Stimulated activated CD8-positive, alpha-beta memory T cell treated with anti-CD3 and anti-CD28 coated beads, Interleukin-12 subunit alpha, Interleukin-12 subunit beta, amount 100 ng/mL, for 4 hours (primary cell): ENCODE results near the gene HCFC1R1.
"Not testable (repeated sequence)": the region's sequence is repeated elsewhere in the genome, so short reads cannot be mapped to it uniquely, and the experiment has no call there.

Experiments used
- DNase-seq: peaks from one replicate; pipeline ENCODE4 v3.0.0-alpha.2; 2020; ENCODE audit warnings: low read depth

The HCFC1R1 gene

GRCh38 chr16:3057181-3058138, 33.7 kb upstream of the HCFC1R1 start:
- DNase-seq, result no peak

DNA sequence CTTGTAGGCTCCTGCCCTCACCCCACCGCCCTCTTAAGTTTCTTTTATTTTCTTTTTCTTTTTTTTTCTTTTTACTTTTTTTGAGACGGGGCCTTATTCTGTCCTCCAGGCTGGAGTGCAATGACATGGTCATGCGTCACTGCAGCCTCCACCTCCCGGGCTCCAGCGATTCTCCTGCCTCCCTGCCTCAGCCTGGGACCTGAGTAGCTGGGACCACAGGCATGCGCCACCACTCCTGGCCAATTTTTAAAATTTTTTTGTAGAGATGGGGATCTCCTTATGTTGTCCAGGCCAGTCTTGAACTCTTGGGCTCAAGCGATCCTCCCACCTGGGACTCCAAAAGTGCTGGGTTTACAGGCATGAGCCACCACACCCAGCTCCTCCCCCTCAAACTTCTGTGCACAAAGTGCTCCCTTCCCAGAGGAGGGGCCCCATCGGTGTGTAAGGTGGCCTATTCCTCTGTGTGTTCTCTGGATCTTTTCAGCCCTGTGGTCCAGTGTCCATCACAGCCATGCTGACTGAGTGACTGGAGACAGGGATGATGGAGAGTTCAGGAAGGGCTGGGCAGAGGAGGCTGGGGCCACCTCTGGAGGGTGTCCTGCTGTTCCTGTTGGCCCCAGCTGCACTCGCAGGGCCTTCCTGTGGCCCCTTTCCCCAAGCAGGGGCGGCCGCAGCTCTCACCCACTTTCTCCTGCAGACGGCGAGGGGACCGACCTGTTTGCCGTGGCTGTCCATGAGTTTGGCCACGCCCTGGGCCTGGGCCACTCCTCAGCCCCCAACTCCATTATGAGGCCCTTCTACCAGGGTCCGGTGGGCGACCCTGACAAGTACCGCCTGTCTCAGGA, 32.8 kb upstream of the HCFC1R1 start:
- no peak for DNase-seq

DNA sequence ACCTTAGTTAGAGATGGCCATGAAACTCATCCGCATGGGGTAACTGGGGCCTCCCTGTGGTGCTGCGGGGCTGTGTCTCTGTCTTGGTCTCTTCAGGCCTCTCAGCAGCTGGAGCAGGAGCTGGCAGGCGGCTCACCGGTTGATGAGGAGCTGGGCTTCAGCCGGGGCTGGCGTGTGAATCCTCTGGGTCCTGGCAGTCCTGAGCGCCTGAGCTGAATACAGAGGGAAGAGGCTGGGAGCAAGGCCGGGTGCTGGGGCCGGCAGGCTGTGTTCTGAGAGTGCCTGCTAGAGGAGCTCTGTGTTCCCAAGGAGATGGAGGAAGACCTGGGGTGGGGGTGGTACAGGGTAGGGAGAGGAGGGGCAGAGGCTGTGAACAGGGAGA, 32.0 kb upstream of the HCFC1R1 start:
- DNase-seq, result not testable (repeated sequence)

DNA sequence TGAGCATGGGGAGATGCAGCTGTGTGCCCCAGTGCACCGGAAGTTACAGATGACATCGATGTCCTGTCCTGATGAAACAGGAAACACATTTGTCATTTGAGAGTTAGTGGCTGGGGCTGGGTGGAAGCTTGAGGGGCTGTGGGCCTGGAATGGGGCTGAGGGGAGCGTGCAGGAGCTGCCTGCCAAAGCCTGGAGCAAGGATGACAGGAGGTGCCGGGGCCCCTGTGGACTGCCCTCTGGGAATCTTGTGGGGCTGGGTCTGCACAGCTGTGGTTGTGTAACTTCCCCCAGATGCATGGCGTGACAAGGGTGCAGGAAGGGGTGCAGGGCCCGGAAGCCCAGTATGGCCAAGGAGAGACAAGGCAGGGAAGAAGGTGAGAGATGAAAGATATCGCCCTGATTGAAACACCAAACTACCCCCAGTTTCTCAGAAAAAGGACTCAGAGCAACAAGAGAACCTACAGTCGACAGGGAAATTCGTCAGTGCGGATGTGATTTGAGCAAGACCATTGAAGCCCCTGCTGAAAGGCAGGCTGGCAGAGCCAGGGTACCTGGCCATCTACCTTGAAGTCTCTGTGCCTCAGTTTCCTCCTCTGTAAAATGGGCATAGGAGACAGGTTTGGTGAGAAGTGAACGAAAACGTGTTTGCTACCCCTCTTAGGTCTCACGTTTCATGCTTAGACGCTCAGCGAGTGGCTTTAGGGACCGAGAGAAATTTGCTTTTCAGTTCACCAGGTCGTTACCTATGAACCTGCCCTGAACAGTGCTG, 31.4 kb upstream of the HCFC1R1 start:
- no peak for DNase-seq

GRCh38 chr16:3053330-3053710, 29.6 kb upstream of the HCFC1R1 start:
- DNase-seq, result not testable (repeated sequence)

- not testable (repeated sequence) for DNase-seq
These were observed 29.0 kb upstream of the HCFC1R1 start for GRCh38 chr16:3052571-3053329.

DNA sequence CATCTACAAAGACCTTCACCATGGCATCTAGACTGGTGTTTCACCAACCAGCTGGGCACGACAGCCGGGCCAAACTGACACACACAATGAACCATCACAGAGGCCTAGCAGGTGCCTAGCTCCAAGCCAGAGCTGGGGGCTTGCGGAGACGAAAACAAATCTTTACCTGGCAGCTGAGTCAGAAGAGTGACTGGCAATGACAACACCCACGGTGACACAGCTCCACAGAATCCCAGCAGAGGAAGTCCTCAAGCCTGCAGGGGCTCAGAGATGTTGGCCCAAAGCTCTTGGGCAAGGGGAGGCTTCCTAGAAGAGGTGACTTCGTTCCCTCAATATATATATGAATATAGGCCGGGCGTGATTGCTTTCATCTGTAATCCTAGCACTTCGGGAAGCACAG, 27.8 kb upstream of the HCFC1R1 start:
- no peak for DNase-seq

- no peak for DNase-seq
These were observed 27.3 kb upstream of the HCFC1R1 start for GRCh38 chr16:3051009-3051408.

DNA sequence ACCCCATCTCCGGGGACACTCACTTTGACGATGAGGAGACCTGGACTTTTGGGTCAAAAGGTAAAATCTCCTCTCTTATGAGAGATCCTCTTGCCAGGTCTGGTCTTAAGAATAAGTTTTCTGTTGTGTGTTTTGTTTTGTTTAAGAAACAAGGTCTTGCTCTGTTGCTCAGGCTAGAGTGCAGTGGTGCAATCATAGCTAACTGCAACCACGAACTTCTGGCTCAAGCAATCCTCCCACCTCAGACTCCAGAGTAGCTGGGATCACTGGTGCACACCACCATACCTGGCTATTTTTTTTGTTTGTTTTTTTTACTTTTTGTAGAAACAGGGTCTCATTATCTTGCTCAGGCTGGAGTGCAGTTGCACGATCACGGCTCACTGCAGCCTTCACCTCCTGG, 26.7 kb upstream of the HCFC1R1 start:
- DNase-seq, result no peak

- no peak for DNase-seq
These were observed 26.3 kb upstream of the HCFC1R1 start for GRCh38 chr16:3049921-3050481.

GRCh38 chr16:3047387-3047720, 23.6 kb upstream of the HCFC1R1 start:
- no peak for DNase-seq

DNA sequence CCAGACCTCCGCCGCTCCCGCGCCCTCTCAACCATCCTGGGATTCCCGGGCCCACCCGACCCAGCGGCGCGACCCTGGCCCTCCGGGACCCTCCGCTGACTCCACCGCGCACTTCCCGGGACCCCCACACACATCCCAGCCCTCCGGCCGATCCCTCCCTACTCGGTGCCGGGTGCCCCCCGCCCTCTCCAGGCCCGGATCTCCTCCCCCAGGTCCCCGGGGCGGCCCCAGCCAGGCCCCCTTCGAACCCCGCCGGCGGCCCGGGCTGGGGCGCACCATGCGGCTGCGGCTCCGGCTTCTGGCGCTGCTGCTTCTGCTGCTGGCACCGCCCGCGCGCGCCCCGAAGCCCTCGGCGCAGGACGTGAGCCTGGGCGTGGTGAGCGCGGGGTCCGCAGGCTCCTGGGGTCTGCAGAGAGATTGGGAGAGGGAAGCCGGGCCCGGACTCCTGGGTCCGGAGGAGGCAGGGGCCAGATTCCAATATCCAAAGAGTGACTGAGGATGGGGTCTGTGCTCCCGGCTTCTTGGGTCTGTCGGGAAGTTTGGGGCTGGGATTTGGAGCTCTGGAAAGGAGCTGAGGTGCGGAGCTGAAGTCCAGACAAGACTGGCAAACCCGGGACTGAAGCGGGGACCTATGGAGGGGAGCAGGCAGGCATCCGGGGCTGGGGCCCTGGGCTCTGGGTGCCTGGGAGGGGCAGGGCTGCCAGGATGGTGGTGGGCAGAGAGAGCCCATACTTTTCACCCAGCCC, 23.1 kb upstream of the HCFC1R1 start:
- no peak for DNase-seq

DNA sequence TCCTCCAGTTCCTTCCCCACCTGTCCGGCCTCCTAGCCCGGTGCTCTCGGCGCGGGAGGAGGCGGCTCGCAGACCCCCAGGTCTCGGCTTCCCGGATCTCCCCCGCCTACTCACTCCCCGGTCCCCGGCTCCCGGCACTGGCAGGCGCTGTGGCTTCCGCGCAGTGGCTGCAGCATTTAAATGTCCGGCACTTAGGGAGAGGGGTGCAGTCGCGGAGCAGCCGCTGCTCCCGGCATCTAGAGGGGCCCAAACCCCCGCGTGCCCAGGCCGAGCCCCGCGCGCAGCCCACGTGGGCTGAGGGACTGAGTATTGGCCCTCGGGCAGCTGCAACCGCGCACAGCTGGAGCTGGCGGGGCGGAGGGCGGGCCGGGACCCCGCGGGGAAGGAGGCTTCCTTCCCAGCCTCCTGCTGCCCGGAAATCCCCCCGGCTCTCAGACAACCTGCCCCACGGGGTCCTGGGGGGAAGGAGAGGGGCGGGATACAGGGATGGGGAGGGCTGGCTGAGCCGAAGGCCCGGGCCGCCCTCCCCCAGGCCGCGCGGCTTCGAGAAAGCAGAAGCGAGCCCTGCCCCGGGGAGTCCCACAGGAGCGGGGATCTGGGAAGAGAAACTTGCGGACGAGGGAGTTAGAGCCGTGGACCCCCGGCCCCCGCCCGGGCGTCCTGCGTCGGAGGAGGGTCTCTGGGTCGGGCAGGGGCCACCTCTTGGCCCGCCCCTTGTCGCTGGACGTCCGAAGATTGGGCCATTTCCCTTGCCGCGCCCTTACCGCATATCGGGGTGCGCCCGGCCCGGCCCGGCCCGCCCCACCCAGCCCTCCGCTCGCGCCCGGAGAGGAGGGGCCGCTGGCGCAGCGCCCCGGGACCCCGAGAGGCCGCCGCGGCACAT, 22.3 kb upstream of the HCFC1R1 start, which contains the start of gene MMP25:
Gene MMP25 (plus strand): TSS at position 804 of the 883 bp plus-strand sequence. CDS start 357 bp downstream, outside the sequence.
- DNase-seq, result no peak

GRCh38 chr16:3044708-3045107, 21.0 kb upstream of the HCFC1R1 start:
- no peak for DNase-seq

DNA sequence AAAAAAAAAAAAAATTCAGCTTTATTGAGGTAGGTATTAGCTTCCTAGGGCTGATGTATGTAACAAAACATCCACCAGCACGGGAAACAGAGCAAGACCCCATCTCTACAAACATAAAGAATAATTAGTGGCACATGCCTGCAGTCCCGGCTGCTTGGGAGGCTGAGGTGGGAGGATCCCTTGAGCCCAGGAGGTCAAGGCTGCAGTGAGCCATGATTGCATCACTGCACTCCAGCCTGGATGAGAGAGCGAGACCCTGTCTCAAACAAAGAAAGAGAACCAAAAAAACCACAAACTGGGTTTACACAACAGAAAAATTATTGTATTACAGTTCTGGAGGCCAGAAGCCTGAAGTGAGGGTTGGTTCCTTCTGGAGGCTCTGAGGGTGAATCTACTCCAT, 18.6 kb upstream of the HCFC1R1 start:
- DNase-seq, result no peak

DNA sequence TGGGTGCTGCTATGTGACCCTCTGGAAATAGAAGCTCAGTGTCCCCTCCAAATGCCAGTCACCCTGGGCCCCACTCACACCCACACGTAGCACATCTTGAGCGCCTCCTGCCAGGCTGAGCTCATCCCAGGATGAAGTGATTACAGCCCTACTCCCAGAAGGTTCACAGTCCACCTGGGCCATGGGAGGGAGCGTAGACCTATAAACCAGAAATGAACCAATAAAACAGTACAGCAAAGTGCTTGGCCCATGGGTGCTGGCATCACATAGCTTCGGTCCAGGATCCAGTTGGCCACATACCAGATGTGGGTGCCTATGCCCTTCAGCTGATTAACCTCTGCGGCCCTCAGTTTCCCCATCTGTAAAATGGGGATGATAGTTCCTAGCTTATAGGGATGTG, 15.2 kb upstream of the HCFC1R1 start:
- DNase-seq, result no peak

DNA sequence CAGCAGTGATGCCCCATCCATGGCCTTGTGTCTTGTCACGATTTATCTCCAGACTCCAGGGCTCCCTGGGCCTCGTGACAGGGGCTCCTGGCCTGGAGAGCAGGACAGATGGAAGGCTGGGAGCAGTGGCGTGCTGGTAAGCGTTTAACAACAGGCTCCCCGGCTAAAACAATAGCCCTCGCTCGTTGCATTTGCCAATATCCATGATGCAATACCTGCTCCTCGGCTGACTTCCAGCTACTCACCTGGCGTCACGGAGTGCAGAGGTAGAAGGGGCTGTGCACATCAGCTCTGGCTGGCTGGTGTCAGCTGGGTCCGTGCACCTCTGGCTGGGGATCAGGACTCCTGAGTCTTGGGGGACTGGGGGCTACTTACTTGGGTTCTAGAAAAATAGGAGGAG, 14.5 kb upstream of the HCFC1R1 start:
- DNase-seq, result no peak

DNA sequence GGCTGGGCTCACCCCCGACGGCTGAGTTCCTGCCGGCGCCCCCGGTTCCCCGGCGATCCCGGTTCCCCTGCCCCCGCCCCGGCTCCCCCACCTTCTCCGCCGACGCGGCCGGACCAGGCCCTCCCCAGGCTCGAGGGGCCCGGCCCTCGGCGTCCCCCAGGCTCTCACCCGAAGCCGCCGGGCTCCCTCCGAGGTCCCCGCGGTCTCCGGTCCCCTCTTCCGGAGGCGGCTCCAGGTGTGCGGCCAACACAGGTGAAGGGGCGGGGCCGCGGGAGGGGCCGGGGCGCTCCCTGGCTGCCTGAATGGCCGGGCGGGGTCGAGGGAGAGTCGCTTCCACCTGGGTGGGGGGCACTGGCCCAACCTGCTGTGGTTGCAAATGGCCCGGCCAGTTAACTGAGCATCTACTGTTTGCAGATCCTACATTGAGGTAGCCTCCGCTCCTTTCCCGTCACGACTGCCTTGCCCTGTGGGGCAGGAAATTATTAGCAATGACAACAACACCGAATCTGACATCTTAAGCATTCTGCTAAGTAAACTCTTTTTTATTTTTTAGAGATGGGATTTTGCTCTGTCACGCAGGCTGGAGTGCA, 13.1 kb upstream of the HCFC1R1 start, which contains the start of gene BICDL2:
Gene BICDL2 (minus strand): TSS at position 219 of the 590 bp plus-strand sequence. CDS start 1,448 bp downstream, outside the sequence.
- DNase-seq, result no peak
